GM18507 (cell line): ENCODE data around the gene CMBL.
"Not testable (repeated sequence)": the region's sequence is repeated elsewhere in the genome, so short reads cannot be mapped to it uniquely, and the experiment has no call there.

Source experiments
- DNase-seq: peaks from one replicate; pipeline ENCODE4 v3.0.0; 2011; ENCODE audit warnings: low read depth; ENCODE audit not compliant: insufficient read length; ENCODE audit errors: extremely low spot score
- FAIRE-seq: peaks from 2 replicates; lab custom pipeline; 2011; peaks lifted over from hg19 to GRCh38; lab: Jason Lieb, UNC

The CMBL gene

GRCh38 chr5:10307206-10308148, at the start of gene CMBL:
Gene CMBL, minus strand, starts transcription at chr5:10307902. Its CDS starts 17,140 bp downstream, at chr5:10290762.
- DNase-seq (peak; percentile 50), FAIRE-seq (no peak)

GRCh38 chr5:10355071-10355889, 47.6 kb upstream of the CMBL start:
- peak; percentile 73 for FAIRE-seq
- no peak for DNase-seq

- DNase-seq, result no peak
- no peak for FAIRE-seq
These were observed 46.6 kb upstream of the CMBL start for GRCh38 chr5:10354048-10354872.

- peak; percentile 84 for DNase-seq
- peak; percentile 94 for FAIRE-seq
These were observed 45.7 kb upstream of the CMBL start, which contains the start of gene MARCHF6 for GRCh38 chr5:10353241-10354047. Gene MARCHF6, plus strand, starts transcription at chr5:10353695. Its CDS starts 204 bp downstream, at chr5:10353899.

- no peak for FAIRE-seq
- DNase-seq, result no peak
These were observed 44.9 kb upstream of the CMBL start for GRCh38 chr5:10352430-10353240.

GRCh38 chr5:10351919-10352318, 44.2 kb upstream of the CMBL start:
- DNase-seq (no peak), FAIRE-seq (no peak)

GRCh38 chr5:10351199-10351905, 43.6 kb upstream of the CMBL start:
- DNase-seq (no peak), FAIRE-seq (no peak)

- DNase-seq, result no peak
- FAIRE-seq, result no peak
These were observed 40.6 kb upstream of the CMBL start for GRCh38 chr5:10348258-10348657.

GRCh38 chr5:10344461-10345106, 36.9 kb upstream of the CMBL start:
- FAIRE-seq, DNase-seq: not testable (repeated sequence)

GRCh38 chr5:10343486-10343885, 35.8 kb upstream of the CMBL start:
- no peak for DNase-seq
- FAIRE-seq, result no peak

- DNase-seq (no peak), FAIRE-seq (no peak)
These were observed 32.3 kb upstream of the CMBL start for GRCh38 chr5:10339958-10340357.

- no peak for DNase-seq
- no peak for FAIRE-seq
These were observed 31.5 kb upstream of the CMBL start for GRCh38 chr5:10339058-10339811.

- FAIRE-seq (no peak), DNase-seq (no peak)
These were observed 31.0 kb upstream of the CMBL start for GRCh38 chr5:10338686-10339057.

- FAIRE-seq (no peak), DNase-seq (no peak)
These were observed 30.3 kb upstream of the CMBL start for GRCh38 chr5:10337986-10338385.

GRCh38 chr5:10337107-10337506, 29.4 kb upstream of the CMBL start:
- DNase-seq (no peak), FAIRE-seq (no peak)
